HG02852 (cell line): ENCODE measurements around the gene KRT82.
"Not testable (repeated sequence)": the region's sequence is repeated elsewhere in the genome, so short reads cannot be mapped to it uniquely, and the experiment has no call there.

ENCODE experiments used
- ATAC-seq: cut with Tn5 transposase; IDR thresholded peaks from one replicate; pipeline ENCODE4 v1.9.1; 2021; ENCODE audit warnings: mild to moderate bottlenecking, moderate library complexity; ENCODE audit not compliant: unreplicated experiment

Gene KRT82

GRCh38 chr12:52405922-52406385 is at the start of gene KRT82:
Gene KRT82 (minus strand): TSS chr12:52406335. CDS start chr12:52406277, 58 bp downstream.
- ATAC-seq = no peak

GRCh38 chr12:52455821-52456220 is 49.7 kb upstream of the KRT82 start:
- no peak for ATAC-seq

- no peak for ATAC-seq
Measured at GRCh38 chr12:52454411-52455201, 48.5 kb upstream of the KRT82 start.

- ATAC-seq = no peak
Measured at GRCh38 chr12:52452101-52452500, 46.0 kb upstream of the KRT82 start, which contains the start of gene KRT6B. Gene KRT6B (minus strand): TSS chr12:52452146. CDS start chr12:52452078, 68 bp downstream.

GRCh38 chr12:52448228-52448627 is 42.1 kb upstream of the KRT82 start:
- no peak for ATAC-seq

- ATAC-seq = not testable (repeated sequence)
Measured at GRCh38 chr12:52447196-52447595, 41.1 kb upstream of the KRT82 start.

- no peak for ATAC-seq
Measured at GRCh38 chr12:52446367-52447045, 40.4 kb upstream of the KRT82 start.

GRCh38 chr12:52445876-52446275 is 39.7 kb upstream of the KRT82 start:
- ATAC-seq = no peak

GRCh38 chr12:52444647-52445595 is 38.8 kb upstream of the KRT82 start:
- no peak for ATAC-seq

- ATAC-seq = no peak
Measured at GRCh38 chr12:52443966-52444365, 37.8 kb upstream of the KRT82 start.

- no peak for ATAC-seq
Measured at GRCh38 chr12:52442600-52443061, 36.5 kb upstream of the KRT82 start.

GRCh38 chr12:52441320-52441911 is 35.3 kb upstream of the KRT82 start:
- ATAC-seq = no peak

- ATAC-seq = no peak
Measured at GRCh38 chr12:52440821-52441319, 34.7 kb upstream of the KRT82 start.

GRCh38 chr12:52439845-52440244 is 33.7 kb upstream of the KRT82 start:
- ATAC-seq = no peak

GRCh38 chr12:52439420-52439819 is 33.3 kb upstream of the KRT82 start:
- ATAC-seq = no peak

GRCh38 chr12:52438305-52439301 is 32.5 kb upstream of the KRT82 start:
- ATAC-seq = no peak

GRCh38 chr12:52437508-52437907 is 31.4 kb upstream of the KRT82 start:
- ATAC-seq = no peak

GRCh38 chr12:52436828-52437474 is 30.8 kb upstream of the KRT82 start:
- no peak for ATAC-seq
